ENCODE data around the gene CLEC4G.
"Not testable (repeated sequence)": the region's sequence is repeated elsewhere in the genome, so short reads cannot be mapped to it uniquely, and the experiment has no call there.

The CLEC4G gene

DNA sequence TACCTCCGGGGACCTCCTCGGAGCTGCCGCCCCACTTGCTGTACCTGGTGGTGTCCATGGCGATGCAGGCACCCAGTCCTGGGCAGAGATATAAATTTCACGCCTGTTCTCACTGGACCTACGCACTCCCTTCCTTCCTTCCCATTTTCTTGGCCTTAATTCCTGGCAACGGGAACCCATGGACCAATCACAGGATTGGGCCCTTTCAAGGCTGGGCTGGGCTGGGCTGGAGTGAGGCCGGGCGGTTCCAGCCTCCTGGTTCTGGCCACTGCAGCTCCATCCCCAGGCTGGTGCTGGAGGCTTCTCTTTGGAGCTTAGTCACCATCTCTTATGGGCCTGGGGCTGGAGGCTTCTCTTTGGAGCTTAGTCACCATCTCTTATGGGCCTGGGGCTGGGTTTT is at the start of gene CLEC4G:
Gene CLEC4G, minus strand, starts transcription at position 66 of the 400 bp plus-strand sequence. Its CDS starts 8 bp downstream, at position 58.
- TF ChIP-seq POLR2A (IDR thresholded peaks at IDR 0.05; ENCODE audit: low read depth, low read length), result no peak
- DNase-seq (ENCODE audit: insufficient read length, low spot score), result no peak
- no peak for FAIRE-seq

DNA sequence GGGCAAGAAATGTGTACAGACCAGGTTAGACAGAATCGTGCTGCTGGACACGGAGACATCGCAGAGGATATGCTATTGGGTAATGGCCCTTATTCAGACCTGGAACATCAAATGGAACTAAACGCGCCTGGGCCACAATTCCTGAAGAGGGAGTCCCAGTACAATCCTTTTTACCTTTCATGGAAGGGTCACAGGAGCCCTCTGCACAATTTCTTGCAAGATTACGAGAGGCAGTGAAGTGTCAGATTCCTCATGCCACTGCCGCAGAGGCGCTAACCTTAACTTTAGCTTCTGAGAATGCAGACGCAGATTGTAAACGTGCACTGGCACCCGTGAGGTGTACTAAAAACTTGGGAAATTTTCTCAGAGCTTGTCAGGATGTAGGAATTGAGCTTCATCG is 49.2 kb upstream of the CLEC4G start:
- no peak for TF ChIP-seq POLR2A (IDR thresholded peaks at IDR 0.05; ENCODE audit: low read depth, low read length)
- no peak for FAIRE-seq
- DNase-seq (ENCODE audit: insufficient read length, low spot score), result no peak

DNA sequence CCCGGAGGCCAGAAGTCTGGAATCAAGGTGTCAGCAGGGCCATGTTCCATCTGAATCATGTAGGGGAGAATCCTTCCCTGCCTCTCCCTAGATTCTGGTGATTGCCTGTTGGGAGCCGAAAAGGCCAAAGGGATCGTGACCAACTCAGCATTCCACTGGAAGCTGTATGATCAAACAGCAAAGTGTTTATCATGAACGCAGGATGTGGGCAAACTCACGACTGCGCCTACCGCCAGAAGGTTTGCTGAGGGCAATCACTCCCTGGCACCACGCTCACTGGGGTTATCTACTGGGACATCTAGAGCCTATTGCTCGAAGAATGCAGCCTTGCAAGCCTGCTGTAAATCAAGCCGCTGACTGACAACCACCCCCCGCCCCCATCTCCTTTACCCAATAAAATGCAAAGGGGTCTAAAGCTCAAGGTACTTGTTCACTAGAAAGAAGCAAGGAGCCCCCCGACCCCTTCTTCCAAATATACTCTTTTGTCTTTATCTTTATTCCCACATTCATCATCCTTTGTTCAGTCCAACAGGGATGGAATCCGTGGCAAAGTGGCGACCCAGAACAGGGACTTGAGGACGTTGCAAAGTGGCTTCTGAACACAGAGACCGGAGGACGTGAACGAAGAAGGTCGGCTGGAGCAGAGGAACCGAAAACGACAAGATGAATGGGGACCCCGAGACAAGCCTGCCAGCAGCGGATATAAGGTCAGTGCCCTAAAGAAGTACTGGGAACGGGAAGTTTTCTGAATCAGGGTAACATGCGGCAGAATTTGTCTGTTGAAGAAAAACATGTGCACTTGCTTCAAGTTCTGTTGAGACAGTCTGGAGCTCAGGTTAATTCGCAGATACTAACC is 47.9 kb upstream of the CLEC4G start:
- FAIRE-seq (no peak), DNase-seq (ENCODE audit: insufficient read length, low spot score) (no peak)
- no peak for TF ChIP-seq POLR2A (IDR thresholded peaks at IDR 0.05; ENCODE audit: low read depth, low read length)

GRCh38 chr19:7778081-7778480 is 46.2 kb upstream of the CLEC4G start:
- DNase-seq (ENCODE audit: insufficient read length, low spot score) (no peak), FAIRE-seq (no peak)
- TF ChIP-seq POLR2A (IDR thresholded peaks at IDR 0.05; ENCODE audit: low read depth, low read length), result no peak

- TF ChIP-seq POLR2A (IDR thresholded peaks at IDR 0.05; ENCODE audit: low read depth, low read length), result no peak
- no peak for FAIRE-seq
Observed at GRCh38 chr19:7775761-7776160, 43.9 kb upstream of the CLEC4G start.

GRCh38 chr19:7773841-7774240 is 41.9 kb upstream of the CLEC4G start:
- FAIRE-seq, result no peak
- TF ChIP-seq POLR2A (IDR thresholded peaks at IDR 0.05; ENCODE audit: low read depth, low read length), result no peak

More at GRCh38 chr19:7775761-7776160, 43.9 kb upstream of the CLEC4G start:
- no peak for DNase-seq (ENCODE audit: insufficient read length, low spot score)

GRCh38 chr19:7772752-7773291 is 40.9 kb upstream of the CLEC4G start:
- TF ChIP-seq POLR2A (IDR thresholded peaks at IDR 0.05; ENCODE audit: low read depth, low read length), result no peak
- no peak for DNase-seq (ENCODE audit: insufficient read length, low spot score)
- FAIRE-seq, result no peak

More at GRCh38 chr19:7773841-7774240, 41.9 kb upstream of the CLEC4G start:
- DNase-seq (ENCODE audit: insufficient read length, low spot score), result no peak

- FAIRE-seq (no peak), DNase-seq (ENCODE audit: insufficient read length, low spot score) (no peak)
- no peak for TF ChIP-seq POLR2A (IDR thresholded peaks at IDR 0.05; ENCODE audit: low read depth, low read length)
Observed at GRCh38 chr19:7771072-7771471, 39.2 kb upstream of the CLEC4G start.

DNA sequence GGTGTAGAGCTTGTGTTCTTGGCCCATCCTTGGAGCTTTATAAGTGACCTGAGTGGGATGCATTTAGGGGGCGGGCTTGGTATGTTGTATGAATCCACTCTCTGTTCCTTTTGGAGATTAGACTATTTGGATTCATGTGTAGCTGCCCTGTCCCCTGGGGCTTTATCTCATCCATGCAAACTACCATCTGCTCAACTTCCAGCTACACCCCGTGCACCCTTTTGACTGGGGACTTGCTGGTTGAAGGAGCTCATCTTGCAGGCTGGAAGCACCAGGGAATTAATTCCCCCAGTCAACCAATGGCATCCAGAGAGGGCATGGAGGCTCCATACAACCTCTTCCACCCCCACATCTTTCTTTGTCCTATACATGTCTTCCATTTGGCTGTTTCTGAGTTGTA is 37.3 kb upstream of the CLEC4G start:
- TF ChIP-seq POLR2A (IDR thresholded peaks at IDR 0.05; ENCODE audit: low read depth, low read length), result no peak
- DNase-seq (ENCODE audit: insufficient read length, low spot score) (no peak), FAIRE-seq (no peak)

DNA sequence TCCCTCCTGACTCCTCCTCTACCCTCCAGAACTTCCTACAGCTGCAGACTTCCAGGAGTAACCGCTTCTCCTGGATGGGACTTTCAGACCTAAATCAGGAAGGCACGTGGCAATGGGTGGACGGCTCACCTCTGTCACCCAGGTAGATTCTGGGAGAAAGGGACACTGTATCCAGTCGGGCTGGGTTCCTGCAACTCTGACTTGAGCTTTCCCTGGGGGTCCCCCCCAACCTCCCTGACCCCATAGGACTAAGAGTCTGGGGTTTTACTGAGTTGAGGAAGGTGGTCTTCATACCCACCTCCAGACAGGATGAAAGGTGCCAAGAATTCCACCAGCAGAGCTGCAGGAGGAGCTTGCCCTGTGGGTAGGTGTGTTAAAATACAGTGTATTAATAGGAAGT is 35.6 kb upstream of the CLEC4G start:
- DNase-seq (ENCODE audit: insufficient read length, low spot score) (no peak), FAIRE-seq (no peak)
- no peak for TF ChIP-seq POLR2A (IDR thresholded peaks at IDR 0.05; ENCODE audit: low read depth, low read length)

DNA sequence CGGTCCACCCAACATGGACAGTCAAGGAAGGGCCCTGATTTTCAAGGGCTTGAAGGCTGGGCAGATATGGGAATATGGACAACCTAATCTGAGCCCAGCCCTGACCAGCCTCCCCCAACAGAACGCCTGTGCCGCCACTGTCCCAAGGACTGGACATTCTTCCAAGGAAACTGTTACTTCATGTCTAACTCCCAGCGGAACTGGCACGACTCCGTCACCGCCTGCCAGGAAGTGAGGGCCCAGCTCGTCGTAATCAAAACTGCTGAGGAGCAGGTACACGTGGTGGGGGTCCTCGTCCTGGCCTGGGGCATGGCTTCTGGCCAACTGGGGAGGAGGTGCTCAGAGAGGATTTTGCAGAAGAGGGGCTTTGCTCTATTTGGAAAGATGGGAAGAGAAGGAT is 34.6 kb upstream of the CLEC4G start:
- no peak for TF ChIP-seq POLR2A (IDR thresholded peaks at IDR 0.05; ENCODE audit: low read depth, low read length)
- FAIRE-seq (no peak), DNase-seq (ENCODE audit: insufficient read length, low spot score) (no peak)

DNA sequence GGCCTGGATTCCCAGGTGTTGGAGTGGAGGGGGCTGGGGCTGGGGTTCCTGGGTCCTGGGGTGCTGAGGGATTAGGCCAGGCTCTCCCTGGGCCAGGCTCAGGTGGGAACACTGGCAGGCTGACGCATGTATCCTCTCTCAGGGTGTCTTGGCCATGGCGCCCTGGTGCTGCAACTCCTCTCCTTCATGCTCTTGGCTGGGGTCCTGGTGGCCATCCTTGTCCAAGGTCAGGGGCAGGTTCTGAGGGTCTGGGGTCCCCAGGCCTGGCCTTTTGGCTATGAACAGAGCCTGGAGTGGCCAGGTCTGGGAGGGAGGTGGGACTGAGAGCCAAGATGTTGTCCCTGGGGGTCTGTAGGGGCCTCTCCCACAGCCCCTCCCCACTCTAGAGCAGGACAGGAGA is 33.1 kb upstream of the CLEC4G start:
- FAIRE-seq; DNase-seq (ENCODE audit: insufficient read length, low spot score): not testable (repeated sequence)

- not testable (repeated sequence) for FAIRE-seq; DNase-seq (ENCODE audit: insufficient read length, low spot score)
Observed at GRCh38 chr19:7764157-7764556, 32.2 kb upstream of the CLEC4G start.

DNA sequence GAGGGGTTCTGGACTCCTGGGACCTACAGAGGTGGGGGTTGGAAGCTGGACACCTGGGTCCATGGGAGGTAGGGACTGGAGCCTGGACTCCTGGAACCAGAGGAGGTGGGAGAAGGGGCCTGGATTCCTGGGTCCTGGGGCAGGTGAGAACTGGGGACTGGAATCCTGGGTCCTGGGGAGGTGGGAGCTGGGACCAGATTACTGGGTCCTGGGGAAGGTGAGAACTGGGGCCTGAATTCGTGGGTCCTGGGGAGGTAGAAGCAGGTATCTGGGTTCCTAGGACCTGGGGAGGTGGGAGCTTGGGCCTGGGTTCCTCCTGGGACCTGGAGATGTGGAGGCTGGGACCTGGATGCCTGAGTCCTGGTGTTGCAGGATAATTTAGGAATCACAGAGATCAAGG is 31.8 kb upstream of the CLEC4G start:
- DNase-seq (ENCODE audit: insufficient read length, low spot score) (no peak), FAIRE-seq (no peak)
- no peak for TF ChIP-seq POLR2A (IDR thresholded peaks at IDR 0.05; ENCODE audit: low read depth, low read length)

- no peak for FAIRE-seq
Observed at GRCh38 chr19:7762719-7763293, 30.9 kb upstream of the CLEC4G start, which contains the start of gene CLEC4M. CLEC4M (plus strand) TSS chr19:7763243; CDS start chr19:7763267, 24 bp downstream.

More at GRCh38 chr19:7762719-7763293, 30.9 kb upstream of the CLEC4G start, which contains the start of gene CLEC4M:
- no peak for DNase-seq (ENCODE audit: insufficient read length, low spot score)
- TF ChIP-seq POLR2A (IDR thresholded peaks at IDR 0.05; ENCODE audit: low read depth, low read length), result no peak

All from H54 (cell line).